ENCODE results near the gene DSP. TPM values are rescaled to one million over a fixed set of nuclear protein-coding genes. Genes with fewer than 3 reads are reported as not detected.

DSP gene
- total RNA-seq, 4 donors from 2014 or later, result 3.8 to 28.3 (median 9.0) TPM

DNA sequence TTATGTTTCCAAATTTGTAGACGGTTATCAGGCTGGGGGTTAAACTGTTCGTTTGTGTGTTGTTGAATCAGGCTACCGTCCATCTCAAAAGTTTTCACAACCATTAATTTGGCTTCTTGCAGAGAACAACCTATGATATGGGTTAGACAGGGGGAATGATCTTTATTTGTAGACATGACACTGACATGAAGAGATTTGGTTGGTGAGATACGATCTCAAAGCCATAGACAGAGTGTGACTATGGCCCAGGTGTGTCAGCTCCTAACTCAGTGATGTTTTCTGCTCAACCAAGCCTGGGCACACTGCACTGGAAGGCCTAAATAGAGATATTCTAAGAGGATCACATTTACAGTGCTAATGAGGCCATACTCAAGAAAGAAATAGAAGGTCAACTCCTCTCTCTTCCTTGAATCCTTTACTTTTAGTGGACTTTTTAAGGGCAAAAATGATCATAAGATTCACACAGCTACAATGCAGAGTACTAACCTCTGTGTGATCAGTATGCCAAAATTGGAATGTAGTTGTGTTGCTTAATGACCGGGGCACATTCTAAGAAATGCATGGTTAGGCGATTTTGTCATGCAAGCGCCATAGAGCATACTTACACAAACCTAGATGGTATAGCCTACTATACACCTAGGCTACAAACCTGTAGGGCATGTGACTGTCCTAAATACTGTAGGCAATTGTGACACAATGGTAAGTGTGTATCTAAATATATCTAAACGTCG is 30.9 kb downstream of the DSP start:
- no peak overlapping the region for H3K27ac ChIP-seq

GRCh38 chr6:7574500-7574899 is 33.0 kb downstream of the DSP start:
- intact Hi-C loops (cut with DNase I; ENCODE audit: low total_unique reads), result no loop called here
- Histone ChIP-seq H3K9me3 (no peaks in the 10 kb centered on the region), H3K36me3 (no peaks in the 10 kb centered on the region), H3K4me3 (no peak overlapping the region), H3K4me1 (no peaks in the 10 kb centered on the region), H3K27me3 (no peaks in the 10 kb centered on the region), H3K27ac (no peak overlapping the region)
- TF ChIP-seq, protein P1, sequence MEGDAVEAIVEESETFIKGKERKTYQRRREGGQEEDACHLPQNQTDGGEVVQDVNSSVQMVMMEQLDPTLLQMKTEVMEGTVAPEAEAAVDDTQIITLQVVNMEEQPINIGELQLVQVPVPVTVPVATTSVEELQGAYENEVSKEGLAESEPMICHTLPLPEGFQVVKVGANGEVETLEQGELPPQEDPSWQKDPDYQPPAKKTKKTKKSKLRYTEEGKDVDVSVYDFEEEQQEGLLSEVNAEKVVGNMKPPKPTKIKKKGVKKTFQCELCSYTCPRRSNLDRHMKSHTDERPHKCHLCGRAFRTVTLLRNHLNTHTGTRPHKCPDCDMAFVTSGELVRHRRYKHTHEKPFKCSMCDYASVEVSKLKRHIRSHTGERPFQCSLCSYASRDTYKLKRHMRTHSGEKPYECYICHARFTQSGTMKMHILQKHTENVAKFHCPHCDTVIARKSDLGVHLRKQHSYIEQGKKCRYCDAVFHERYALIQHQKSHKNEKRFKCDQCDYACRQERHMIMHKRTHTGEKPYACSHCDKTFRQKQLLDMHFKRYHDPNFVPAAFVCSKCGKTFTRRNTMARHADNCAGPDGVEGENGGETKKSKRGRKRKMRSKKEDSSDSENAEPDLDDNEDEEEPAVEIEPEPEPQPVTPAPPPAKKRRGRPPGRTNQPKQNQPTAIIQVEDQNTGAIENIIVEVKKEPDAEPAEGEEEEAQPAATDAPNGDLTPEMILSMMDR (IDR thresholded peaks at IDR 0.05), result no peak
- no peak for TF ChIP-seq POLR2A (IDR thresholded peaks at IDR 0.05)
- DNase-seq, result no peak

More for the DNA sequence above, 30.9 kb downstream of the DSP start:
- H3K4me1 ChIP-seq, result no peaks in the 10 kb centered on the region
- no peak for TF ChIP-seq POLR2A (IDR thresholded peaks at IDR 0.05)
- TF ChIP-seq, protein P1 (IDR thresholded peaks at IDR 0.05), result no peak
- H3K9me3 ChIP-seq, result no peaks in the 10 kb centered on the region
- H3K36me3 ChIP-seq, result no peaks in the 10 kb centered on the region
- no peak overlapping the region for H3K4me3 ChIP-seq
- intact Hi-C loops (cut with DNase I; ENCODE audit: low total_unique reads), result no loop called here
- no peak for DNase-seq
- no peaks in the 10 kb centered on the region for H3K27me3 ChIP-seq

DNA sequence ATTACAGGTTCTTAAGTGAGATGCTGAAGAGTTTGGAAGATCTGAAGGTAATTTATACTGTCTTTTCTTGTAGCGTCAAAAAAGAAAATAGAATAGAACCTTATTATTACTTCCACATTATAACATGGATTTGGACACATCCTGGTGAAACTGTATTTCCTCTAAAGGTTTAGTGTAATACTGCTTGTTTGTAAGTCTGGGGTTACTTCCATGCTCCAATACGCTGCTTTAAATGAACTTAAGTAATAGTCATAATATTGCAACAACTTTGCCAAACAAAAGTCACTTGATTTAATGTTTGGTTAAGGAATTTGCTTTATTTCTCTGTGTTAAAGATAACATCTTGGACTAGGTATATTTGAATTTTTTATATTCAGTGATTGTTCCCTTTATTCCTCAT is 37.0 kb downstream of the DSP start:
- no peaks in the 10 kb centered on the region for H3K9me3 ChIP-seq
- TF ChIP-seq, protein P1 (IDR thresholded peaks at IDR 0.05), result no peak
- TF ChIP-seq POLR2A (IDR thresholded peaks at IDR 0.05), result no peak
- H3K36me3 ChIP-seq, result no peaks in the 10 kb centered on the region
- H3K27me3 ChIP-seq, result no peaks in the 10 kb centered on the region
- H3K4me1 ChIP-seq, result no peaks in the 10 kb centered on the region
- intact Hi-C loops (cut with DNase I; ENCODE audit: low total_unique reads), result no loop called here
- no peak overlapping the region for H3K4me3 ChIP-seq
- H3K27ac ChIP-seq, result no peak overlapping the region
- no peak for DNase-seq

DNA sequence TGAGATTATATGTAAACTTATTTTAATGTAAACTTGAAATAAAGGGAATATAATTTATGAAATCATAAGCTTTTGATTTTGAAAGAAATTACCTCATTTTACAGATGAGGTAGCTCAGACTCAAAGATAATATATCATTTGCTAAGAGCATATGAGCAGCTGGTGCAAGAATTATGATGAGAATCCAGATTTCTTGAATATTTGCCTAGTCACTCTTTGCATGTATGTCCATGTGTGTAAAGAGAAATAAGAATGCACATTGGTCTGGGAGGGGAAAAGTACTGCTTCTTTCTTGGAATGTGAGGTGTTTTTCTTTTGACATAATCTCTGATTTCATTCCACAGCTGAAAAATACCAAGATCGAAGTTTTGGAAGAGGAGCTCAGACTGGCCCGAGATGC is 37.5 kb downstream of the DSP start:
- no peak for DNase-seq
- no peaks in the 10 kb centered on the region for H3K9me3 ChIP-seq
- no peak overlapping the region for H3K4me3 ChIP-seq
- intact Hi-C loops (cut with DNase I; ENCODE audit: low total_unique reads), result no loop called here
- no peaks in the 10 kb centered on the region for H3K36me3 ChIP-seq
- no peak overlapping the region for H3K27ac ChIP-seq
- H3K27me3 ChIP-seq, result no peaks in the 10 kb centered on the region
- TF ChIP-seq, protein P1 (IDR thresholded peaks at IDR 0.05), result no peak
- no peak for TF ChIP-seq POLR2A (IDR thresholded peaks at IDR 0.05)
- H3K4me1 ChIP-seq, result no peaks in the 10 kb centered on the region

GRCh38 chr6:7579851-7580250 is 38.4 kb downstream of the DSP start:
- H3K27me3 ChIP-seq, result no peaks in the 10 kb centered on the region
- H3K27ac ChIP-seq, result no peak overlapping the region
- intact Hi-C loops (cut with DNase I; ENCODE audit: low total_unique reads), result no loop called here
- no peaks in the 10 kb centered on the region for H3K36me3 ChIP-seq
- no peaks in the 10 kb centered on the region for H3K9me3 ChIP-seq
- TF ChIP-seq POLR2A (IDR thresholded peaks at IDR 0.05), result no peak
- TF ChIP-seq, protein P1 (IDR thresholded peaks at IDR 0.05), result no peak
- DNase-seq, result no peak
- H3K4me1 ChIP-seq, result no peaks in the 10 kb centered on the region
- no peak overlapping the region for H3K4me3 ChIP-seq
